Esophagus muscularis mucosa (tissue), 4 donors: ENCODE results near the gene SNRNP70. TPM values are rescaled to one million over a fixed set of nuclear protein-coding genes. Genes with fewer than 3 reads are reported as not detected.

Experiments used
- DNase-seq: peaks from one replicate; pipeline ENCODE4 v3.0.0-alpha.2; 2017; ENCODE audit errors: extremely low spot score
- H3K27ac ChIP-seq, 4 donors: fragments of 200-600 bp; sonication (generic); replicated peaks in 1 of 4; 1 replicate in 3 of 4; 2 replicates in 1 of 4; pipeline ENCODE4 v1.5.1; 2016 to 2019; ENCODE audit warnings: mild to moderate bottlenecking in 1 of 4
- H3K27me3 ChIP-seq, 4 donors: fragments of 200-600 bp; sonication (generic); one replicate each; pipeline versions ENCODE4 v1.5.1 to v1.6.0; 2016 to 2019
- H3K36me3 ChIP-seq, 4 donors: fragments of 200-600 bp; sonication (generic); one replicate each; pipeline ENCODE4 v1.5.1; 2016 to 2019
- H3K4me1 ChIP-seq, 4 donors: fragments of 200-600 bp; sonication (generic); one replicate each; pipeline ENCODE4 v1.5.1; 2016 to 2019
- H3K4me3 ChIP-seq, 4 donors: fragments of 200-600 bp; sonication (generic); 1 replicate in 2 of 4; 2 replicates in 2 of 4; pipeline ENCODE4 v1.5.1; 2016 to 2019; ENCODE audit warnings: mild to moderate bottlenecking in 4 of 4, moderate library complexity in 1 of 4
- H3K9me3 ChIP-seq, 4 donors: fragments of 200-600 bp; sonication (generic); 1 replicate in 3 of 4; 2 replicates in 1 of 4; pipeline ENCODE4 v1.5.1; 2016 to 2019
- EP300 ChIP-seq: sonication (generic); formaldehyde crosslinking; IDR thresholded peaks from one replicate; pipeline ENCODE4 v1.6.1; 2017; ENCODE audit warnings: antibody characterized with exemption
- POLR2A ChIP-seq: fragments of 450-650 bp; IDR thresholded peaks from one replicate; pipeline ENCODE4 v1.6.1; 2017; ENCODE audit warnings: antibody characterized with exemption, moderate library complexity, mild to moderate bottlenecking, low read depth
- POLR2AphosphoS5 ChIP-seq, 2 donors: sonication (generic); formaldehyde crosslinking; IDR thresholded peaks; one replicate each; pipeline ENCODE4 v1.6.1; 2017; ENCODE audit warnings: antibody characterized with exemption in 2 of 2
- WGBS: methylation state at CpG from one replicate; pipeline ENCODE4 v1.1.5; 2018; 5-methylcytosine and 5-hydroxymethylcytosine counted together
- intact Hi-C: fragments of 100-400 bp; cut with DNase I; formaldehyde crosslinking; loops from one replicate; pipeline ENCODE4 v1.15.1; 2023
- total RNA-seq, 4 donors: library from RNA; depleted of rRNA; stranded (reverse); fragments of >200 nt; gene quantifications; one replicate each; pipeline versions ENCODE4 v1.1.0 to v1.2.1, GENCODE V29; 2016
- TF ChIP-seq, protein P1 (sequence below), 3 experiments: fragments of 200-600 bp in 2 of 3; fragments of 450-650 bp in 1 of 3; sonication (generic) in 2 of 3; IDR thresholded peaks; one replicate each; pipeline ENCODE4 v1.5.1; 2017 to 2019; ENCODE audit warnings: antibody characterized with exemption in 3 of 3, mild to moderate bottlenecking in 2 of 3, moderate library complexity in 1 of 3

SNRNP70 gene
- total RNA-seq, 4 donors from 2014 or later: 101 to 209 (median 145) TPM

DNA sequence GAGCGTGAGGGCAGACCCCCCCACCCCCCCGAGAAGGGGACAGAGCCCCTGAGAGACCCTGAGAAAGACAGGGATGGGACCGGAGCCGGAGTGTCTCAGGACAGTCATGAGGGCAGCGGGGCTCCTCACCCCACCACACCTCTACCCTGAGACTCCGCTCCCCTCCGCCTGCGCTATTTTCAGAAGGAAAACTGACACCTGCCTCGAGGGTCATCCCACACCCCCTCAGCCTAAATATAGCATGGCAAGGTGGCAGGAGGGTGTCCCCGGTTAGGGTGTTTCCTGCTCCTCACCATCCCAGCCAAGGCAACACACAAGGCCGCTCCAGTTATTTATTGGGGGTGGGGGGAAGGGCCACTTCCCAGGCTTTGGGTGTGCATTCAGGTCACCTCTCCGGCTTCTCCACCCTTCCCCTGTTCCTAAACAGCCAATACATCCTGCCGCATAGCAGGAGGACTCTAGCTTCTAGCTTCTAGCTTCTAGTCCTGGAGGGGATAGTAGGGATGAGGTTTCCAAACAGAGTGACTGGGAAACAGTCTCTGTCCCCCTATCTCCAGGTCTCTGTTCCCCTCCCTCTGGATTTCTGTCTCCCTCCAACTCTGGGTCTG, 19.2 kb upstream of the SNRNP70 start:
- DNase-seq: no peak
- Histone ChIP-seq H3K4me1 (peaks cover 8 to 14% (median 11%) of the 10 kb centered on the region in 4 donors), H3K9me3 (no peaks in the 10 kb centered on the region), H3K36me3 (no peaks in the 10 kb centered on the region), H3K27me3 (peaks cover 0 to 100% (median 38%) of the 10 kb centered on the region in 4 donors), H3K4me3 (no peak overlapping the region), H3K27ac (no peak overlapping the region)
- 61% methylated on average over 13 of the region's 13 CpGs for WGBS
- TF ChIP-seq POLR2AphosphoS5 (IDR thresholded peaks at IDR 0.05): no peak
- TF ChIP-seq, protein P1, sequence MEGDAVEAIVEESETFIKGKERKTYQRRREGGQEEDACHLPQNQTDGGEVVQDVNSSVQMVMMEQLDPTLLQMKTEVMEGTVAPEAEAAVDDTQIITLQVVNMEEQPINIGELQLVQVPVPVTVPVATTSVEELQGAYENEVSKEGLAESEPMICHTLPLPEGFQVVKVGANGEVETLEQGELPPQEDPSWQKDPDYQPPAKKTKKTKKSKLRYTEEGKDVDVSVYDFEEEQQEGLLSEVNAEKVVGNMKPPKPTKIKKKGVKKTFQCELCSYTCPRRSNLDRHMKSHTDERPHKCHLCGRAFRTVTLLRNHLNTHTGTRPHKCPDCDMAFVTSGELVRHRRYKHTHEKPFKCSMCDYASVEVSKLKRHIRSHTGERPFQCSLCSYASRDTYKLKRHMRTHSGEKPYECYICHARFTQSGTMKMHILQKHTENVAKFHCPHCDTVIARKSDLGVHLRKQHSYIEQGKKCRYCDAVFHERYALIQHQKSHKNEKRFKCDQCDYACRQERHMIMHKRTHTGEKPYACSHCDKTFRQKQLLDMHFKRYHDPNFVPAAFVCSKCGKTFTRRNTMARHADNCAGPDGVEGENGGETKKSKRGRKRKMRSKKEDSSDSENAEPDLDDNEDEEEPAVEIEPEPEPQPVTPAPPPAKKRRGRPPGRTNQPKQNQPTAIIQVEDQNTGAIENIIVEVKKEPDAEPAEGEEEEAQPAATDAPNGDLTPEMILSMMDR (IDR thresholded peaks at IDR 0.05): no peak
- no peak for TF ChIP-seq POLR2A
- no peak for TF ChIP-seq EP300
- intact Hi-C loops: no loop called here

DNA sequence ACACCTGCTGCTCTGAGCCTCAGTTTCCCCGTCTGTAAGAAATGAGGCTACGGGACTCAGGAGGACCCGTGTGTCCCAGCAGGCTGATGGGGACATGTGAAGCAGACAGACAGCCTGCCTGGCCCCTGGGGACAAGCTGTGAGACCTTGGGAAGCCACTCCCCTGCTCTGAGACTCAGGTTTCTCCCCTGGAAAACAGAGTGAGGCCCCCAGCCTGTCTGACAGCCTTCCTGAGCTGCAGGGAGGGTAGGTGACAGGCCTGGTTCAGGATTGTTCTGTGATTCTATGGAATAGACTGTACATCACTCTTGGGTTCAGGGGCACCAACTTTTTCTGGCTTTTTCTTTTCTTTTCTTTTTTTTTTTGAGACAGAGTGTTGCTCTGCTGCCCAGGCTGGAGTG, 17.7 kb upstream of the SNRNP70 start:
- DNase-seq: no peak
- peaks cover 7 to 100% (median 48%) of the 10 kb centered on the region in 4 donors for H3K27me3 ChIP-seq
- WGBS: 50% methylated on average over 2 of the region's 3 CpGs

DNA sequence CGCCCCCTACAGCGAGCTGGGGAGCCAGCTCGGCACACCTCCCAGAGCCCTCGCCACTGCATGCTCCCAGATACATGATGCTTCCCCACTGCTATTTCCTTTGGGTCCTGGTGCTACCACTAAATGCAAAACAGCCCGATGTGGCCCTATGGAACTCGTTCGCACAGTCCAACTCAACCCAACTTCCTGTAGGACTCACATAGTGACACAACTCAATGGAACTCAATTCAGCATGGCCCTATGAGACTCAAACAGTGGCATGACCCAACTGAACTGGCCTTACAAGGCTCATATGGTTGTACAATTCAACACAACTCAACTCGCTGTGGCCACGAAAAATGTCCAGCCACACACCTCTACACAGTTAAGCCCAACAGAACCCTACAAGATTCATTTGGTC, 16.2 kb upstream of the SNRNP70 start:
- 93% methylated on average over 9 of the region's 9 CpGs for WGBS
- Histone ChIP-seq H3K27ac (no peak overlapping the region), H3K4me3 (no peak overlapping the region), H3K36me3 (no peaks in the 10 kb centered on the region), H3K27me3 (peaks cover 7 to 100% (median 62%) of the 10 kb centered on the region in 4 donors), H3K9me3 (no peaks in the 10 kb centered on the region), H3K4me1 (peaks cover 13 to 30% (median 21%) of the 10 kb centered on the region in 4 donors)
- intact Hi-C loops: no loop called here
- TF ChIP-seq POLR2AphosphoS5 (IDR thresholded peaks at IDR 0.05) (no peak), EP300 (no peak), POLR2A (no peak)
- TF ChIP-seq, protein P1 (IDR thresholded peaks at IDR 0.05): no peak
- DNase-seq: no peak

More for the DNA sequence above, 17.7 kb upstream of the SNRNP70 start:
- no peak for TF ChIP-seq POLR2AphosphoS5 (IDR thresholded peaks at IDR 0.05)
- TF ChIP-seq, protein P1 (IDR thresholded peaks at IDR 0.05): no peak
- TF ChIP-seq POLR2A: no peak
- TF ChIP-seq EP300: no peak
- no peaks in the 10 kb centered on the region for H3K9me3 ChIP-seq
- intact Hi-C loops: no loop called here
- H3K36me3 ChIP-seq: no peaks in the 10 kb centered on the region
- peaks cover 13 to 24% (median 19%) of the 10 kb centered on the region in 4 donors for H3K4me1 ChIP-seq
- no peak overlapping the region for H3K4me3 ChIP-seq
- no peak overlapping the region for H3K27ac ChIP-seq

DNA sequence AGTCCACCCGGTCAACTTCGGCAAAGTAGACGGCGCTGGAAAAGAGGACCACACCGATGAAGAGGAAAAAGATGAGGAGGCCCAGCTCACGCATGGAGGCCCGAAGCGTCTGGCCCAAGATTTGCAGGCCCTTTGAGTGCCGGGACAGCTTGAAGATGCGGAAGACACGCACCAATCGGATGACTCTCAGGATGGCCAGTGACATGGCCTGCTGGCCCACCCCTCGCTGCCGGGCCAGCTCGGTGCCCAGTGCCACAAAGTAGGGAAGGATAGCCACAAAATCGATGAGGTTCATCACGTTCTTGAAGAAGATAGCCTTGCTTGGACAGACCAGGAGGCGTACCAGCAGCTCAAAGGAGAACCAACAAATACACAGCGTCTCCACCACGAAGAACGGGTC, 14.8 kb upstream of the SNRNP70 start:
- TF ChIP-seq, protein P1 (IDR thresholded peaks at IDR 0.05): no peak
- no peak for TF ChIP-seq POLR2AphosphoS5 (IDR thresholded peaks at IDR 0.05)
- TF ChIP-seq POLR2A: no peak
- no peak for TF ChIP-seq EP300
- DNase-seq: no peak
- intact Hi-C loops: no loop called here
- 95% methylated on average over 21 of the region's 21 CpGs for WGBS
- Histone ChIP-seq H3K36me3 (no peaks in the 10 kb centered on the region), H3K27me3 (peaks cover 7 to 92% (median 52%) of the 10 kb centered on the region in 4 donors), H3K27ac (no peak overlapping the region), H3K9me3 (no peaks in the 10 kb centered on the region), H3K4me1 (peaks cover 5 to 20% (median 10%) of the 10 kb centered on the region in 4 donors), H3K4me3 (no peak overlapping the region)
